Testis (tissue), 2 donors: ENCODE results near the gene CATSPERE.

Experiments used
- CTCF ChIP-seq, 3 experiments: fragments of 450-650 bp in 2 of 3; fragments of 200-600 bp in 1 of 3; sonication (generic) in 1 of 3; IDR thresholded peaks; one replicate each; pipeline ENCODE4 v1.5.1; 2016 to 2019; ENCODE audit warnings: antibody characterized with exemption in 3 of 3, mild to moderate bottlenecking in 2 of 3, moderate library complexity in 1 of 3
- POLR2A ChIP-seq: fragments of 450-650 bp; IDR thresholded peaks from one replicate; pipeline ENCODE4 v1.6.1; 2017; ENCODE audit warnings: antibody characterized with exemption, mild to moderate bottlenecking, moderate library complexity

GRCh38 chr1:244680667-244681066 lies 219.6 kb downstream of the CATSPERE start:
- TF ChIP-seq CTCF (IDR thresholded peaks at IDR 0.05) = no peak
- no peak for TF ChIP-seq POLR2A
